ENCODE results near the gene NAA80.

DNA sequence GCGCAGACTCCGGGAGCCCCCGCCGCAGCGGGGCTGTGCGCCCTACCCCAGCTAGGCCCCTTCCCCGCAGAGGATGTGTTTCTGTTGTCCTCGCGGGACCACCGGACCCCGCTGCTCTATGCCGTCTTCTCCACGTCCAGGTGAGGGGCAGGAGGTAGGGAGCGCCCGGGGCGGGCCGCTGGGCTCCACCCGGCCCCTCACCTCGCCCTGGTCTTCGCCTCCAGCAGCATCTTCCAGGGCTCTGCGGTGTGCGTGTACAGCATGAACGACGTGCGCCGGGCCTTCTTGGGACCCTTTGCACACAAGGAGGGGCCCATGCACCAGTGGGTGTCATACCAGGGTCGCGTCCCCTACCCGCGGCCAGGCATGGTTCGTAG lies 25.5 kb downstream of the NAA80 start:
- TF ChIP-seq, protein P1, sequence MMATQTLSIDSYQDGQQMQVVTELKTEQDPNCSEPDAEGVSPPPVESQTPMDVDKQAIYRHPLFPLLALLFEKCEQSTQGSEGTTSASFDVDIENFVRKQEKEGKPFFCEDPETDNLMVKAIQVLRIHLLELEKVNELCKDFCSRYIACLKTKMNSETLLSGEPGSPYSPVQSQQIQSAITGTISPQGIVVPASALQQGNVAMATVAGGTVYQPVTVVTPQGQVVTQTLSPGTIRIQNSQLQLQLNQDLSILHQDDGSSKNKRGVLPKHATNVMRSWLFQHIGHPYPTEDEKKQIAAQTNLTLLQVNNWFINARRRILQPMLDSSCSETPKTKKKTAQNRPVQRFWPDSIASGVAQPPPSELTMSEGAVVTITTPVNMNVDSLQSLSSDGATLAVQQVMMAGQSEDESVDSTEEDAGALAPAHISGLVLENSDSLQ (IDR thresholded peaks at IDR 0.05) = no peak
- TF ChIP-seq FOXA1 (IDR thresholded peaks at IDR 0.05) (no peak), TARDBP (IDR thresholded peaks at IDR 0.05) (no peak), SP1 (IDR thresholded peaks at IDR 0.05) (no peak), ZNF384 (IDR thresholded peaks at IDR 0.05) (no peak), CTBP1 (IDR thresholded peaks at IDR 0.05; ENCODE audit: borderline replicate concordance) (no peak), HDGF (IDR thresholded peaks at IDR 0.05; ENCODE audit: borderline replicate concordance) (no peak), FOXK2 (IDR thresholded peaks at IDR 0.05) (no peak), FOXM1 (IDR thresholded peaks at IDR 0.05; ENCODE audit: borderline replicate concordance) (no peak), ELF4 (IDR thresholded peaks at IDR 0.05) (no peak), SUZ12 (IDR thresholded peaks at IDR 0.05) (no peak)
